NAMALWA (cell line): Measurements from ENCODE around the gene STAM2.
"Not testable (repeated sequence)": the region's sequence is repeated elsewhere in the genome, so short reads cannot be mapped to it uniquely, and the experiment has no call there.

Experiments
- DNase-seq: peaks from one replicate; pipeline ENCODE4 v3.0.0-alpha.2; 2015; ENCODE audit warnings: low spot score

The STAM2 gene

GRCh38 chr2:152106464-152106863 lies 69.1 kb downstream of the STAM2 start:
- DNase-seq = no peak

- DNase-seq = no peak
Measured at GRCh38 chr2:152103271-152103670, 72.3 kb downstream of the STAM2 start.

- DNase-seq = no peak
Measured at GRCh38 chr2:152100961-152101360, 74.6 kb downstream of the STAM2 start.

GRCh38 chr2:152099367-152100050 lies 76.1 kb downstream of the STAM2 start:
- DNase-seq = no peak

GRCh38 chr2:152098496-152099366 lies 76.8 kb downstream of the STAM2 start, which contains the start of gene CACNB4:
CACNB4 (minus strand) TSS chr2:152099044.
- no peak for DNase-seq

- DNase-seq = no peak
Measured at GRCh38 chr2:152097801-152098495, 77.6 kb downstream of the STAM2 start.

- no peak for DNase-seq
Measured at GRCh38 chr2:152097290-152097800, 78.2 kb downstream of the STAM2 start.

GRCh38 chr2:152095146-152095545 lies 80.4 kb downstream of the STAM2 start:
- DNase-seq = no peak

GRCh38 chr2:152094014-152094413 lies 81.5 kb downstream of the STAM2 start:
- DNase-seq = no peak

- no peak for DNase-seq
Measured at GRCh38 chr2:152093464-152093863, 82.1 kb downstream of the STAM2 start.

GRCh38 chr2:152092095-152092494 lies 83.5 kb downstream of the STAM2 start:
- no peak for DNase-seq

GRCh38 chr2:152090726-152091125 lies 84.8 kb downstream of the STAM2 start:
- not testable (repeated sequence) for DNase-seq

GRCh38 chr2:152089238-152089637 lies 86.3 kb downstream of the STAM2 start:
- DNase-seq = no peak

GRCh38 chr2:152088006-152088405 lies 87.6 kb downstream of the STAM2 start:
- no peak for DNase-seq

GRCh38 chr2:152086231-152086630 lies 89.3 kb downstream of the STAM2 start:
- no peak for DNase-seq

- DNase-seq = no peak
Measured at GRCh38 chr2:152084076-152084475, 91.5 kb downstream of the STAM2 start.

GRCh38 chr2:152083202-152083875 lies 92.2 kb downstream of the STAM2 start:
- DNase-seq = no peak

- DNase-seq = no peak
Measured at GRCh38 chr2:152078662-152079061, 96.9 kb downstream of the STAM2 start.

- no peak for DNase-seq
Measured at GRCh38 chr2:152078023-152078422, 97.5 kb downstream of the STAM2 start.

GRCh38 chr2:152075461-152076050 lies 100.0 kb downstream of the STAM2 start:
- DNase-seq = no peak

- DNase-seq = no peak
Measured at GRCh38 chr2:152072011-152072410, 103.6 kb downstream of the STAM2 start.
